HG03457 (cell line): ENCODE data around the gene PPM1H.

ENCODE experiments used
- ATAC-seq: cut with Tn5 transposase; IDR thresholded peaks from one replicate; pipeline ENCODE4 v1.9.1; 2021; ENCODE audit warnings: moderate number of reproducible peaks; ENCODE audit not compliant: unreplicated experiment

The PPM1H gene

DNA sequence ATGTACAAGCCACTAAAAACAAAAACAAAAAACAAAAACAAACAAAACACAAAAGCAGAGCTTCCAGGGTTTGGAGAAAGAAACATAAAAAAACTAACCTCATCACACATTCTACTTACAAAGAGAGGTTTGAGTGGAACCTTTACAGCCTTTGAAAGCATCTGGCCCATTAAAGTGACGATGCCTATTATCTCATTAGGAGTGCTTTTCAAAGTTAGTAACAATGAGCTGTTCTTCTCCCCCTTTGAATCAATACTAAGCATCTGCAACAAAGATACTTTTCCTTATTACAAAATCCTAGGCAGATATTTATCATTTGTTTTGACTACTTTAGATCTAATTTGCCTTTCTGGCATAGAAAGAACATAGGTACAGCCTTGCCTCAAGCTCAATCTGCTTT lies 217.3 kb downstream of the PPM1H start:
- no peak for ATAC-seq

DNA sequence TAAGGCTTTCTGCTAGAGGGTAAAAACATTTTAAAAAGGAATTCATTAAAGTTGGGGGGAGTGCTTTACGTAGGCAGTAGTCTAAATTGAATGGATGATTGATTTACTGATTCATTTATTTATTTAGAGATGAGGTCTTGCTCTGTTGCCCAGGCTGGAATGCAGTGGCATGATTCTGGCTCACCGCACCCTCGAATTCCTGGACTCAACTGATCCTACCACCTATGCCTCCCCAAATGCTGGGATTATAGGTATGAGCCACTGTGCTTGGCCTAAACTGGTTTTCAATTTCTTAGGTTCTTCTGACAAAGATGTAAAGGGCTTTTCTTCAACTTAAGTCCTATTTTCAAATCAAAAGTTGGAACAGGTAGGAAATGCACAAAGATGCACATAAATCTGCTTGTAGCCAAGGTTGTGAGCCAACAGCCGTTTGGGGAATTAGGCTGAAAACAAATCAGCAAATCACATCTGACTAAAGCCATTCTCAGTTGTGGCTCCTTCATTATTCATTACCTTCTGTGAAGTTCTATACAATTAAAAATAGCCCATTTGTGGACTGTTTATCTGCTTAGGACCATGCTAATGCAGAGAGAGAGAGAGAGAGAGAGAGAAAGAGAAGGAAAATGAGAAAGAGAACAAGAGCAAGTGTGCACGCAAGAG lies 218.0 kb downstream of the PPM1H start:
- no peak for ATAC-seq

DNA sequence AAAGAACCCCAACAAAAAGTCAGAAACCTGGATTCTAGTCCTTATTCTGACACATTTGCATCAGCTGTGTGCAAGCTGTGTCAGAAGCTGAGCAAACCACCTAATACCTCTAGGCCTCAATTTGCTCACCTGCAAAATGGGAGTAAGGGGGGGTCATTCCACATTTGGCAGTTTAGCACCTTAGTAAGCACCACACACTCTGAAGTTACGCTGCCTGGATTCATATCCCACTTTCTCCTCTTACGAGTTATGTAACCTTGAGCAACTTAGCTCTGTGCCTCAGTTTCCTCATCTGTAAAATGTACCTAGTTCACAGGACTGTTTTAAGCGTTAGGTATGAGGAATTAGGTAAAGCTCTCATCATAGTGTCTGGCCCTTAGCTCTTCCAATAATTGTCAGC lies 218.9 kb downstream of the PPM1H start:
- ATAC-seq, result no peak

DNA sequence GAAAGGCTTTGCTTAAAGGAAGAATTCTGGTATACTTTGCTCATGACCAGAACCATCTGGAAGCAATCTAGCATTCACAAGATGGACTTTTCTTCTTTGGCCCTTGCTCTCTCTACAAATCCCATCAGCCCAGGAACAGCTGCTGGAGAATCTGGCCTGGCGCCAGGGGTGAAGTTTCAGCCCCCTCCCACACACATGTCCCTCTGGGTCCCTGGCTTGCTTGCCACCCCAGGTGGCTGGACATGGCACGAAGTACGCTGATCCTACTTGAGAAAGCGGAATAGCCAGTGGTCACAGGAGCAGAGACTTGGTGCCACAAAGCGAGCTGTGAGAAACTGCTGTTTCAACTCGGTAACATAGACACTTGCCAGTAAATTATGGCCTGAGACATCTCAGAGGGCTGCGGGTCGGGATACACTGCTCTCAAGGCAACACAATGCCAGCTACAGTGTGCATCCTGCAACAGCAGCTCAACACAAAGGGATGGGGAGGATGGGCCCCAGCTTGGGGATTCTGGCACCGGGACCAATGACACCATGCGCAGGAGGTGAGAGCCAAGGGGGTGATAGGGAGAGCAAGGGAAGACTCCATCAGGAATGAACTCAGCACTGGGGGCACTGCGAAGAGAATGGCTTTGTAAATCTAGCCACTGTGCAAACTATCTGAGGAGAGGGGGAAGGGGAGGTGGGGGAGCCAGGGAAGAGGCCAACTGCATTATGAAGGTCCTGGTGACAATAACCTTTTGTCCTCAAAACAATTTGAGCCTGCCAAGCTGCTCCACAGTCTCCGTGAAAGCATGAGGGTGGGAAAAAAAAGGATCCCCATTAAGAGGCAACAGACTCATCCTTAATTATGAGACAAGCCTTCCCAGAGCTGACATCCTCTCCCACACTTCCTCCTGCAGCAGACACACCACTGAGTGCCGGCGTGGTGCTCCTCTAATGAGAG lies 219.9 kb downstream of the PPM1H start:
- no peak for ATAC-seq

DNA sequence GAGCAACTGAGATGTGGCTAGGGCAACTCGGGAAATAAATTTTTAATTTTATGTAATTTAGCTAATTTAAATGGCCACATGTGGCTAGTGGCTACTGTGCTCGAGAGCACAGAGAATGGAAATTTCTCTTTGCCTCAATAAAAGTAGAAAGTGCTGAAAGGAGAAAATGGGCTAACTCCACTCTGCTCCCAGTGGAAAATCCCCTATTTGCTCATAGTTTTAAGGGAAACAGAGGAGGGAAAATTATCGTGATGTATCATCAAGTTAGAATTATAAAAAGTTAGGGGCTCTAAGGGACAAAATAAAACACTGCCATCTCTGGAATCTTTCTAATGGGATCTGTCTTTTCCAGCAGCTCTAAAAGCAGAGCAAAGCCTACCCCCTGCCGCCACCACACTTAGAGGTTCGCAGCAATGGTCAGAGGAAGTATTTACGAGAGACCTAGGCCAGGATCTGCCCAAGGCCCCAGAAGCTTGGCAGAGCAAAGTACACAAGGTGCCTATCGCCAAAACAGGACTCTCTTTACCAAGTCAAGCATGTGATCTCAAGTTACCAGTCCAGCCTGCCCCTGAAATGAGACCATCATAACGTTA lies 220.7 kb downstream of the PPM1H start:
- ATAC-seq, result no peak

DNA sequence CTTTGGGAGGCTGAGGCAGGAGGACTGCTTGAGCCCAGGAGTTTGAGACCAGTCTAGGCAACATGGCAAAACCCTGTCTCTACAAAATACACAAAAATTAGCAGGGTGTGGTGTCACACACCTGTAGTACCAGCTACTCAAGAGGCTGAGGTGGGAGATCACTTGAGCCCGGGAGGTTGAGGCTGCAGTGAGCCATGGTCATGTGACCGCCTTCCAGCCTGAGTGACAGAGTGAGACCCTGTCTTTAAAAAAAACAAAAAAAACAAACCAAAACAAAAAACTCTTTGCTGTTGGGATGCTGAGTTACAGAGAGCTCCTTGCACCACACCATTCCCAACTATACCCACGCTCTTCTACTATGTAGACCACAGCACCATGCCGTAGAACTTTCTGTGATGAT lies 221.2 kb downstream of the PPM1H start:
- ATAC-seq, result no peak

DNA sequence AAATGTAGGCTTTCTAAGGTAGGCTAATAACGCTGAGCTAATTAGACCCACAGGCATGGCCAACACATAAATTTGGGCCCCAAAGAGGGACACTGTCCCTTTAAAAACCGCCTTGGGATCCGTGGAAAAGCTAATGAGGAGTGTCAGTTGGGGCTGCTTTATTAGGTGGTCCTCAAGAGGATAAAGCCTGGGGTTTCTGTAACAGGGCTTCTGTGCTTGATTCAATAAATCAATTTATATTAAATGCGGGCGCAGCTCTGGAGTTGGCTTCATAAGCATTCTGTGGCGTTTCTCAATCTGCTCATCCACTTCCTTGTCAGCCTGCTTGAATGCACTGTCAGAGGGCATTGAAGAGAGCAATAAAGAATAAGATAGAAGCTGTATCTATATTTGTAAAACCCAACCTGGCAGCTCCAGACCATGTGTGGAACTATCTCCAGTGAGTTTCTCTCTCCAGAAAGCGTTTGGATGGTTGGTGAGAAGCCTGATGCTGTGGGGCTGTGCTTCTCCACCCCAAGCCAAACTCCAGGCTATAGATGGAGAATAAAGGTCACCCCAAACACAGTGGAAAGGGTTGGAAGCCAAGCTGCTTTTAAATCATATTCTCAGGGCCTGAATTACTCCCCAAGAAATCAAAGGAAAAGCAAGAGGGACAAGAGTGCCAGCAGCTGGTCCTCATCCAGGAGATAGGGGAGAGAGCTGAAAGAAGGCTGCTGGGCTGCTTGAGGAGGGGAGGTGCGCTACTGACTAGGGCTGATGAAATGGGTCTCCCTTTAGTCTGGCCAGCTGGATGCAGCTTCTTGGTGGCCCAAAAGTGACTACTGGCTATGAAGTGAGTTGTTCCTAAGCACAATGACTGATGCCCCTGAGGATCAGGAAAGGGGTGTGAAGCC lies 222.0 kb downstream of the PPM1H start:
- ATAC-seq, result no peak

DNA sequence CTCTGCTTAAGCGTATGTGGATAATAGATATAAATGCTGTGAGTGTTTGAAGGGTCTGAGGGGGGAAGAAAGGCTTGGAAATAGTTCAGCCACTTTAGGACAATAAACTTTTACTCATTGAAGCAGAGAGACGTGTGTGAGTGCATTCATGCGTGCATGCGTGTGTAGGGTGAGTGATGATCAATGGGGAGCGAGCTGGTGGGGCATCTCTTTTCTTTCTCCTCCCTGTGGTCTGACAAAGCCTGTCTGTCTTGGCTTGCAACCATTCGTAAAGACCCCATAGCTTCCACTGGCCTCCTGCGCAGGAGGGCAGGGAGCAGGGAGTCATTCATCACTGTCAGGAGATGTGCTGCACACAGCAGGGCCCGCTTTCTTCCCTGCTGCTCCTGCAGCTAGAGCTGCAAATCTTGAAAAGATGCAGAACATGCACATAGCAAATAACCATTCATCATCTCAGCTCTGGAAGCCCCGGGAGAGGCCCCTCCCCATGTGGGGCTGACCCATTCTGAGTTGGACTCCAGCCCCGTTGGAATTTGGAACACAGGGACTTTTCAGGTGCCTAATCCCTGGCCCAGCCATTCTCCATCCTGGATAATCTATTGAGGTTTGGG lies 223.2 kb downstream of the PPM1H start:
- no peak for ATAC-seq

DNA sequence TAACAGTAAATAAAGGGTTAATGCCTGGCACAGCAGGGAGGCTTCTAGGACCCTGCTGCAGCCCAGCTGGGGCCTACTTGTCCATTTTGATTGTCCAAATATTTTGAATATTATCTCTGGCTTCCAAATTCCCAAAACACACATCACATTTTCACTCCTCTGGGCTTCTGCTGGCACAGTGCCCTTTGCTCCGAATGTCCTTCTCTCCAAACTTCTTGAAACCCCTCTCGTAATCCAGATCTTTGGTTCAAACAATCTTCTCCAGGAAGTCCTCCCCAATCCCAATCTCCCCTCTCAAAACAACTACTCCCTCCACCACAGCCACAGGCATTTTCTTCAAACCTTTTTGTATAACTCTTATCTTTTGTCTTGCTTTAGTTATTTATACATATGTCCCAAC lies 225.6 kb downstream of the PPM1H start:
- ATAC-seq, result no peak

DNA sequence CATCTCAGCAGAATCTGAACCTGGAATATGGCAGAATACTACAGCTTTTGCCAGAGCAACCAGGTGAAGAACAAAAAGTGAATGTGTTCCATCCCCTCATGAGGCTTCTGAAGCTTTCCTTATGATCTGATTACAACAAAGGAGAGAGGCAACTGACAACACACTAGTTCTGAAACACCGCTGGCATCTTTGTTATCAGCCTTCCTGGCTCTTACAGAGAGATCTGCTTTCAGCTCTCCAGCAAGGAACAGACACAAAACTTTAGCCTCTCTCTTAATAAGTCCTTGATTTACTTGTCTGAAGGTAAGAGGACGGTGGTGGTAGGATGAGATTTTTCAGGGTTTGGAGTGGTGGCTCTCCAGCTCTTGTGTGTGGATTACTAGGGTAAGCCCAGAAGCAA lies 227.0 kb downstream of the PPM1H start:
- no peak for ATAC-seq

DNA sequence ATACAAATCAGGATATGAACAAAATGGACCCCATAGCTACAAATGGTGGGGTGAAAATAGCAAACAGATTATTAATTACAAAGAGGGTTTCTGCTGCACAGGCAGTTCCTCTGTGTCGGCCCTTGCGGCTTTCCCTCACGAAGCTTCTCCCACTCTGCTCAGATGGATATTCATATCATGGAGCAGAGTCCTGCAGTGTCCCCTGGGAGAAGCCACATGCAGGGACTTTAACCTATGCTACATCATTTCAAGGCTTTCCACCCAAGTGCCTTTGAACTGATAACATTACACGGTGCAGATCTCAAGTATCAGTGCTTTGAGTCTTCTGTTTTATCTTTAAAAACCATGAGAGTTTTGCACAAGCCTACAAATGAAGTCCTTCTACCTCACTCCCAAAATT lies 229.1 kb downstream of the PPM1H start:
- no peak for ATAC-seq

DNA sequence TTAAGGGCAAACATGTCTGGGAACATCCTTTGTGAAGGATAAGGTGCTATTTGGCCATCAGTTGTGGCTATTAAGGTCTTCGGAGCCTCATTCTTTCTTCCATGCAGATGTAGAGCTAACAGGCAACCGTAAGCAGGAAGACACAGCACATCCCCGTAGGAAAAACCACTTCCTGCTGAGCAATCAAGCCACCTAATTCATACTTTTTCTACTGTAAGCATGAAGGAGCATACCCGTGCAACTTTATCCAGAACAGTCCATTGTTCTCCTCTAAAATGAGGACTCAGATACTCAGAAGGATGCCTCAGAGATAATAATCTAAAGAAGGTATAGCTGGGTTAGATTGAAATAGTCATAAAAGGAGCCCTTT lies 232.0 kb downstream of the PPM1H start:
- no peak for ATAC-seq

DNA sequence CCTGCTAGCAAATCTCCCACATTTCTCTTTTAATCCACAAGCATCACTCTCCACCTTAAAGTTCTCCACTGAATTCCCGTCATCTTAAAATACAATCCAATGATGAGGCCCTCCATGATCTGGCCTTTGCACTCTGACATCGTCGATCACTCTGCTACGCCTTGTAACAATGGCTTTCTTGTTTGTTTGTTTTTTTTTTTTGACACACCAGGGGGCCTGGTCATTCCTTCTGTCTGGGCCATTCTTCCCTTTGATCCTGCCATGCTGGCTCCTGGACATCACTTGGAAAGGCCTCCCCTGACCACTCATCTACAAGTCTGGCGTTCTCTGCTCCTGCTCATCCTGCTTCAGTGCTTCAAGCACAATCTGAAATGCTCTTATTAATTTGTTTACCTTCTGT lies 233.5 kb downstream of the PPM1H start:
- no peak for ATAC-seq

DNA sequence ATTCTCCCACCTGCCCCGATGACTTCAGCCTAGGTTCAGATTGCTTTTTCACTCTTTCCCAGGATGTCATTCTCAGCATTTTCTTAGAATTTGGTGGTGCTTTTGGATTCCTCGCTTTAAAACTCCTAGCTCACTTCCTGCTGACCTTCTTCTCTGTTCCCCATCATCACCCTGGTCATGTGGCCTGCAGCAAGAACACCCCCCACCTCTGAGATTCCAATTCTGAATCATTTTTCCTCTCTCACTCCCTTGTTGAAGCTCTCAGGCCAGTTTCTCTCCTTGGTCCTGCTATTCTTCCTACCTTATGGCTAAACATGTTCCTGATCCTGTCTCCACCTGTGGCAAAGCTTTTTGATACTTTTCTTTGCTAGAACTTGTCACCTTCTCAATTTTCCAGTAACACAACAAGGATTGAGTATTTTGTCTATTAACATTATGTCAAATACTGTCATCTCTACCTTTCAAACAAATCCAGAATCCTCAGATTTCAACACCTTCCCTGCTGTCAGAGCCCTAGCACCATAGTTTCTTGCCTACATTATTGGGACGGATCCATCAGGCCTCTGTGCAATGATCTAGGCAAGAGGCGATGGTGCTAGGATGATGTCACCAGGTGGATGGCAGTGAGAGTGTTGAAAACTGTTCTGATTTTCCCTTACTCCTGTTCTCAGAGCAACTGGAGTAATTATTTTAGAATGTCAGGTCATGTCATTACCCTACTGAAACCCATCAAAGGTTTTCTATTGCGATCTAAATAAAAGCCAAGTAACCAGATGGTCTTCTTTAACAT lies 234.7 kb downstream of the PPM1H start:
- no peak for ATAC-seq

DNA sequence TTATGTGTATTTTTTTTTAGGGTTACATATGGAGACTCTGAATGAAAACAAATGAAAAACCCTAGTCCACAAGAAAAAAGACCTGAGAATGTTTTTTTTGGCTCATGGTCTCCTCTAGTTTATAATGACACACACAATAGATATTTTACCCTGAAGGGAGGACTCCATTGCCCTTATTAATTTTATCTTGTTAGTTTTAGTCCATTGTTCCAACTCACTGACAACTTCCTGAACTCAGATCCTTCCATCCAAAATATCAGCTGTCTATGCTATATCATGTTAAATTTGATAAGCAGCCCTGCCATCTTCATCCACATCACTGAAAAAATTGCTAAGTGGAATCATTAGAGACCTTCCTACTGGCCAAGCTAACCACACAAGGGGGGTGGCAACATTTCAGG lies 236.2 kb downstream of the PPM1H start:
- ATAC-seq, result no peak

DNA sequence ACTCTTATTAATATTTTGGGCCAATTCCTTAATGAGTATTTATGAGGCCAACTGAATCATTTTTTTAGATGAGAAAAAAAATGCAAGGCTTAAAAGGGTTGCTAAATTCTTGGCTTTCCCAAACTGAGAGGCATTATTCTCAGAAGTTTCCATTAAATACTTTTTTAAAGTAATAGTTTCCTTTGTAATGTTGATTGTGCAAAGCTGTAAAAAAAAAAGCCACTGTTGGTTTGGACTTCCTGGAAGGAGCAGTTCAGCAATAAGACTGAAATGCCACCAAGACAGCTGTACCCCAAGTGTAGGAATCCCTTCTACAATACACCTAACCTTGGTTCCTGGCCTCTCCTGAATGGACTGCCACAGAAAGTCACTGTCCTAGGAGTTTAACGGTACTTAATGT lies 237.1 kb downstream of the PPM1H start:
- no peak for ATAC-seq

DNA sequence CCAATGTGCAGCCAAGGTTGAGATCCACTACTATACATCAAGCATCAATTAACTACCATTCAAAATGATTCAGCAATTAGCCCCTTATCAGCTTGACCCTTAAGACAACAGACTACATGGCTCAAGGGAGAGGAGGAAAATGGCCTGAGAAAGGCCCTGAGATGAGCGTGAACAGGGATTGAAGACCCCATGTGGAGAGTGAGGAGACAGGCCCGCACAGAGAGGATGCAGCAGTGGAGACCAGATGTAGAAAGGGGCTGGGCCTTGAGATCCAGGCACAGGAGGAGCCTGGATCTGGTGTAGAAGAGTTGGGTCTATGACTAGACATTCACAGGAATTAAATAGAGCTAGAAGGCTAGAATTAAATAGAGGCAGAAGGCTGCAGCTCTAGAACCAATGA lies 239.3 kb downstream of the PPM1H start:
- no peak for ATAC-seq

DNA sequence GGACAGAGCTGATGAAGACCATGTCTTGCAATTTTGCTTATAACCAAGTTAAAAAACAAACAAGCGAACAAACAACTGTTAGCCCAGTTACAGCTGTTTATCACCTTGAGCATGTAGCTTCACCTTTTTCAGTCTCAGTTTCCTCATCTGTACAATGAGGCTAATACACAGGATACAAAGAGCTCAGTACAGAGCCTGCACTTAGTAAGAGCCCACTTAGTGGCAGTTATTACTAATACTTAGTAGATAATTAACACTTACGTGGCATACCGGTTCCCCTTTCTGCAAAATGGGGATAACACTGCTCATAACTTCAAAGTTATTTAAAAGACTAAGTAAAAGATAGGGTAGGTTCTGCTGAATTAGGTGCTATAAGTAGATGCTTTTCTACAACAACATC lies 240.3 kb downstream of the PPM1H start:
- no peak for ATAC-seq

DNA sequence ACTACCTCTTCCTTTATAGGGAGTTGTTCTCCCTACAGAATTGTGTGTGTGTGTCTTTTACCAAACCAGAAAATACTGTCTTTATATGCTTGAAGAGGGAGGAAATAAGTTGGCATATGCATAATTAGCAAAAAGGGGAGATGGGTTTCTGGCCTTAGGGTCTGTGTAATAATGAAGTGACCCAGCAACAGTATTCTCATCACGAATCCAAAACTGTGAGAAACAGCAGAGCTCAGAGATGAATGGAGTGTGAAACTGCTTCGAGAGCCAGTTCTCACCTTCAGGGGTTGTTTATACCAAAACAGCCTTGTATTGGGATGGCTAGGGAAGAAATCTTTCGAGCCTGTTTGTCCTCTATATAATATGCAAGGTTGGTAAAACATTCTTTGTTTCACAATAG lies 240.8 kb downstream of the PPM1H start:
- ATAC-seq, result no peak
